GM10248 (cell line): ENCODE results near the gene CABP2.

Experiments
- CTCF ChIA-PET: fragments of 300-600 bp; sonication (Branson Sonifier 250); formaldehyde crosslinking; extraction: SDS; loops from one replicate; lab custom pipeline; 2021; ENCODE audit warnings: antibody characterized with exemption; lab: Yijun Ruan, JAX
- POLR2A ChIA-PET: fragments of 350-650 bp; sonication (Branson Sonifier 250); formaldehyde crosslinking; extraction: SDS; loops from one replicate; lab custom pipeline; 2020; ENCODE audit warnings: antibody characterized with exemption; lab: Yijun Ruan, JAX
- DNase-seq: peaks from one replicate; pipeline ENCODE4 v3.0.0; 2012; ENCODE audit errors: extremely low spot score
- TF ChIP-seq, protein P1 (sequence below): IDR thresholded peaks from 2 replicates; pipeline ENCODE4 v1.5.1; 2012; ENCODE audit warnings: mild to moderate bottlenecking, low read depth; ENCODE audit errors: extremely low read depth, missing control alignments, control extremely low read depth

The CABP2 gene

GRCh38 chr11:67493548-67494370 is 29.5 kb downstream of the CABP2 start:
- TF ChIP-seq, protein P1, sequence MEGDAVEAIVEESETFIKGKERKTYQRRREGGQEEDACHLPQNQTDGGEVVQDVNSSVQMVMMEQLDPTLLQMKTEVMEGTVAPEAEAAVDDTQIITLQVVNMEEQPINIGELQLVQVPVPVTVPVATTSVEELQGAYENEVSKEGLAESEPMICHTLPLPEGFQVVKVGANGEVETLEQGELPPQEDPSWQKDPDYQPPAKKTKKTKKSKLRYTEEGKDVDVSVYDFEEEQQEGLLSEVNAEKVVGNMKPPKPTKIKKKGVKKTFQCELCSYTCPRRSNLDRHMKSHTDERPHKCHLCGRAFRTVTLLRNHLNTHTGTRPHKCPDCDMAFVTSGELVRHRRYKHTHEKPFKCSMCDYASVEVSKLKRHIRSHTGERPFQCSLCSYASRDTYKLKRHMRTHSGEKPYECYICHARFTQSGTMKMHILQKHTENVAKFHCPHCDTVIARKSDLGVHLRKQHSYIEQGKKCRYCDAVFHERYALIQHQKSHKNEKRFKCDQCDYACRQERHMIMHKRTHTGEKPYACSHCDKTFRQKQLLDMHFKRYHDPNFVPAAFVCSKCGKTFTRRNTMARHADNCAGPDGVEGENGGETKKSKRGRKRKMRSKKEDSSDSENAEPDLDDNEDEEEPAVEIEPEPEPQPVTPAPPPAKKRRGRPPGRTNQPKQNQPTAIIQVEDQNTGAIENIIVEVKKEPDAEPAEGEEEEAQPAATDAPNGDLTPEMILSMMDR: no peak
- ChIA-PET POLR2A (interaction anchor here (1.3 kb wide), 1 partner anchor 11 kb away, joined by 3 read pairs; the partner anchor contains the start of gene AIP), CTCF (interaction anchor here (2.5 kb wide), 1 partner anchor 92 kb away, joined by 15 read pairs; the partner anchor contains the start of gene PPP1CA)
- DNase-seq: no peak

- no peak for DNase-seq
- CTCF ChIA-PET: interaction anchor here (0.9 to 2.5 kb wide), 5 partner anchors 12 to 111 kb away, joined by 4 to 15 read pairs (median 4); partner anchors contain the start of genes GSTP1, PITPNM1 and PPP1CA
Observed at GRCh38 chr11:67492801-67493547, 30.3 kb downstream of the CABP2 start.

DNA sequence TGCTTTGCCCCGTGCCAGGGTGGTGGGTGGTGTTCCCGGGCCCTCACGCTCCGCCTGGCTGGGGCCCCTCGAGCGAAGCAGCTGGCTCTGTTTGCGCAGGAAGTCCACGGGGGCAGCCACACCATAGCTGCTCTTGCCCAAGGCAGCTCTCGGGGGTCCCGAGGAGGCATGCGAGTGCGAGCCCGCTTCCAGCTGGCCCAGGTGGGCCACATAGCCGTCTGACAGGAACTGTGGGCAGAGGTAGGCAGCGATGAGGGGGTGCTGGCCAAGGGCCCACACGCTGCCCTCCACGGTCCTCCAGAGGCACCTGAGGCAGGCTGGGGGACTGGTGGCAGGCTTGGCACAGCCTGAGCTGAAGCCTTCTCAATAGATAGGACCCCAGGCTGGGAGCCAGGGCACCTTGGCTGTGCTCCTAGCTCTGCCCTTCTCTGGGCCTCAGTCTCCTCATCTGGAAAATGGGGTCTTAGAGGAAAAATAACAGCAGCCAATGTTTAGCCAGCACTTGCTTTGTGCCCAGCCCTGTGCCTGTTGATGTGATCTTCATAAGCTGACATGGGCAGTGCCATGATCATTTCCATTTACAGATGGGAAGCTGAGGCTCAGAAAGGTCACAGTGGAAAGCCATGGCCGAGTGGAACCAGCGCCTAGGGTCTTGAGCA is 31.0 kb downstream of the CABP2 start:
- DNase-seq: no peak
- POLR2A ChIA-PET: interaction anchor here (0.7 to 1.3 kb wide), 2 partner anchors 9 to 24 kb away, joined by 3 read pairs; partner anchors contain the start of gene AIP
- CTCF ChIA-PET: interaction anchor here (0.9 to 2.5 kb wide), 5 partner anchors 13 to 110 kb away, joined by 4 to 15 read pairs (median 4); partner anchors contain the start of genes GSTP1, PITPNM1 and PPP1CA
- TF ChIP-seq, protein P1: no peak

More at GRCh38 chr11:67492801-67493547, 30.3 kb downstream of the CABP2 start:
- TF ChIP-seq, protein P1: no peak
- POLR2A ChIA-PET: interaction anchor here (1.3 kb wide), 1 partner anchor 10 kb away, joined by 3 read pairs; the partner anchor contains the start of gene AIP

- DNase-seq: no peak
- TF ChIP-seq, protein P1: no peak
- ChIA-PET POLR2A (interaction anchor here (0.6 kb wide), 3 partner anchors 39 to 83 kb away, joined by 3 to 6 read pairs (median 3); partner anchors contain the start of gene GPR152), CTCF (interaction anchor here (1.2 to 2.5 kb wide), 3 partner anchors 53 to 92 kb away, joined by 4 to 15 read pairs (median 4); partner anchors contain the start of genes GSTP1 and PPP1CA)
Observed at GRCh38 chr11:67491276-67492068, 31.8 kb downstream of the CABP2 start.

DNA sequence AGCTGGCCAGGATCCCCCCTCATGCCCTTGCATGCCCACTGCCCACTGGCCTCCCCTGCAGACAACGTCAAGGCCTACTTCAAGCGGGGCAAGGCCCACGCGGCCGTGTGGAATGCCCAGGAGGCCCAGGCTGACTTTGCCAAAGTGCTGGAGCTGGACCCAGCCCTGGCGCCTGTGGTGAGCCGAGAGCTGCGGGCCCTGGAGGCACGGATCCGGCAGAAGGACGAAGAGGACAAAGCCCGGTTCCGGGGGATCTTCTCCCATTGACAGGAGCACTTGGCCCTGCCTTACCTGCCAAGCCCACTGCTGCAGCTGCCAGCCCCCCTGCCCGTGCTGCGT is 32.5 kb downstream of the CABP2 start:
- no peak for DNase-seq
- ChIA-PET POLR2A (interaction anchor here (0.6 kb wide), 3 partner anchors 38 to 83 kb away, joined by 3 to 6 read pairs (median 3); partner anchors contain the start of gene GPR152), CTCF (interaction anchor here (1.0 kb wide), 1 partner anchor 22 kb away, joined by 3 read pairs; no protein-coding TSS in a partner anchor)
- TF ChIP-seq, protein P1: no peak
